B cell (primary cell): ENCODE results near the gene TMEM256.

Experiments used
- EZH2 ChIP-seq: IDR thresholded peaks from 2 replicates; pipeline ENCODE4 v1.6.1; 2012; ENCODE audit warnings: borderline replicate concordance, low read depth, mild to moderate bottlenecking, moderate library complexity, low read length; ENCODE audit not compliant: insufficient read depth, poor library complexity, severe bottlenecking
- TF ChIP-seq, protein P1 (sequence below): fragments of 200-600 bp; IDR thresholded peaks from one replicate; pipeline ENCODE4 v1.8.0; 2022; ENCODE audit warnings: antibody characterized with exemption, mild to moderate bottlenecking

- TF ChIP-seq, protein P1, sequence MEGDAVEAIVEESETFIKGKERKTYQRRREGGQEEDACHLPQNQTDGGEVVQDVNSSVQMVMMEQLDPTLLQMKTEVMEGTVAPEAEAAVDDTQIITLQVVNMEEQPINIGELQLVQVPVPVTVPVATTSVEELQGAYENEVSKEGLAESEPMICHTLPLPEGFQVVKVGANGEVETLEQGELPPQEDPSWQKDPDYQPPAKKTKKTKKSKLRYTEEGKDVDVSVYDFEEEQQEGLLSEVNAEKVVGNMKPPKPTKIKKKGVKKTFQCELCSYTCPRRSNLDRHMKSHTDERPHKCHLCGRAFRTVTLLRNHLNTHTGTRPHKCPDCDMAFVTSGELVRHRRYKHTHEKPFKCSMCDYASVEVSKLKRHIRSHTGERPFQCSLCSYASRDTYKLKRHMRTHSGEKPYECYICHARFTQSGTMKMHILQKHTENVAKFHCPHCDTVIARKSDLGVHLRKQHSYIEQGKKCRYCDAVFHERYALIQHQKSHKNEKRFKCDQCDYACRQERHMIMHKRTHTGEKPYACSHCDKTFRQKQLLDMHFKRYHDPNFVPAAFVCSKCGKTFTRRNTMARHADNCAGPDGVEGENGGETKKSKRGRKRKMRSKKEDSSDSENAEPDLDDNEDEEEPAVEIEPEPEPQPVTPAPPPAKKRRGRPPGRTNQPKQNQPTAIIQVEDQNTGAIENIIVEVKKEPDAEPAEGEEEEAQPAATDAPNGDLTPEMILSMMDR = no peak
- TF ChIP-seq EZH2 = no peak
Measured at GRCh38 chr17:7429722-7430121, 25.8 kb upstream of the TMEM256 start.
